Gastroesophageal sphincter (tissue), 4 donors: Measurements from ENCODE around the gene DCAF11. TPM values are rescaled to one million over a fixed set of nuclear protein-coding genes. Genes with fewer than 3 reads are reported as not detected.

Experiments
- ATAC-seq: fragments of 150-250 bp; one replicate; pipeline ENCODE4 v1.9.1; 2016; ENCODE audit warnings: mild to moderate bottlenecking, moderate library complexity
- H3K27ac ChIP-seq, 4 donors: fragments of 200-600 bp; sonication (generic) in 3 of 4; 1 replicate in 3 of 4; 2 replicates in 1 of 4; pipeline ENCODE4 v1.5.1; 2016 to 2019
- H3K27me3 ChIP-seq: fragments of 200-600 bp; sonication (generic); one replicate; pipeline ENCODE4 v1.5.1; 2019
- H3K36me3 ChIP-seq, 2 donors: fragments of 200-600 bp; sonication (generic); one replicate each; pipeline ENCODE4 v1.5.1; 2019; ENCODE audit warnings: control low read depth in 1 of 2
- H3K4me1 ChIP-seq, 3 donors: fragments of 200-600 bp; sonication (generic); 1 replicate in 2 of 3; 2 replicates in 1 of 3; pipeline ENCODE4 v1.5.1; 2016 to 2019; ENCODE audit warnings: control low read depth in 2 of 3
- H3K4me3 ChIP-seq, 2 donors: fragments of 200-600 bp; sonication (generic); one replicate each; pipeline ENCODE4 v1.5.1; 2019; ENCODE audit warnings: mild to moderate bottlenecking in 1 of 2, moderate library complexity in 1 of 2
- H3K9me3 ChIP-seq, 3 donors: fragments of 200-600 bp; sonication (generic); one replicate each; pipeline ENCODE4 v1.5.1; 2017 to 2019; ENCODE audit warnings: control low read depth in 2 of 3
- EP300 ChIP-seq: sonication (generic); formaldehyde crosslinking; IDR thresholded peaks from one replicate; pipeline ENCODE4 v1.6.1; 2017; ENCODE audit warnings: antibody characterized with exemption, mild to moderate bottlenecking
- POLR2A ChIP-seq, 2 donors: fragments of 450-650 bp; IDR thresholded peaks; one replicate each; pipeline ENCODE4 v1.6.1; 2017; ENCODE audit warnings: antibody characterized with exemption in 2 of 2, mild to moderate bottlenecking in 2 of 2, moderate library complexity in 1 of 2
- POLR2AphosphoS5 ChIP-seq: sonication (generic); formaldehyde crosslinking; IDR thresholded peaks from one replicate; pipeline ENCODE4 v1.6.1; 2017; ENCODE audit warnings: antibody characterized with exemption
- WGBS, 2 donors: methylation state at CpG; one replicate each; pipeline ENCODE4 v1.1.5; 2018; ENCODE audit warnings: low coverage in 1 of 2; 5-methylcytosine and 5-hydroxymethylcytosine counted together
- total RNA-seq, 4 donors: library from RNA; depleted of rRNA; stranded (reverse); fragments of >200 nt; gene quantifications; one replicate each; pipeline ENCODE4 v1.1.0, GENCODE V29; 2016
- TF ChIP-seq, protein P1 (sequence below), 4 experiments: fragments of 200-600 bp in 2 of 4; fragments of 450-650 bp in 2 of 4; sonication (generic) in 1 of 4; IDR thresholded peaks; one replicate each; pipeline ENCODE4 v1.5.1; 2017 to 2019; ENCODE audit warnings: antibody characterized with exemption in 4 of 4, mild to moderate bottlenecking in 2 of 4, moderate library complexity in 2 of 4

DCAF11 gene
- total RNA-seq, 4 donors from 2014 or later, result 58.0 to 81.6 (median 71.6) TPM

DNA sequence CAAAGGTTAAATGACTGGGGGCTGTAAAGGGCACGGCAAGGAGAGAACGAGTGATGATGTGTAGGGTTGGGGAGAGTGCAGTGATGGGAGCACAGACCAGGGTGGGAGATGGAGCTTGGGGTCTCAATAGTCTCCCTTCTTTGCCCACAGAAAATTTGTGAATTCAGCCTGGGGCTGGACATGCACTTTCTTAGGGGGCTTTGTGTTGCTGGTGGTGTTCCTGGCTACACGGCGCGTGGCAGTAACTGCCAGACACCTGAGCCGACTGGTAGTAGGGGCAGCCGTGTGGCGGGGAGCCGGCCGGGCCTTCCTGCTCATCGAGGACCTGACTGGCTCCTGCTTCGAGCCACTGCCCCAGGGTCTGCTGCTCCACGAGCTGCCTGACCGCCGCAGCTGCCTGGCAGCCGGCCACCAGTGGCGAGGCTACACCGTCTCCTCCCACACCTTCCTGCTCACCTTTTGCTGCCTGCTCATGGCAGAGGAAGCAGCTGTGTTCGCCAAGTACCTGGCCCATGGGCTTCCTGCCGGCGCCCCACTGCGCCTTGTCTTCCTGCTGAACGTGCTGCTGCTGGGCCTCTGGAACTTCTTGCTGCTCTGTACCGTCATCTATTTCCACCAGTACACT is 17.6 kb downstream of the DCAF11 start:
- peaks cover 0 to 35% (median 10%) of the 10 kb centered on the region in 3 donors for H3K4me1 ChIP-seq
- TF ChIP-seq EP300 (no peak), POLR2AphosphoS5 (no peak), POLR2A (IDR thresholded peaks at IDR 0.05) (no peak)
- TF ChIP-seq, protein P1, sequence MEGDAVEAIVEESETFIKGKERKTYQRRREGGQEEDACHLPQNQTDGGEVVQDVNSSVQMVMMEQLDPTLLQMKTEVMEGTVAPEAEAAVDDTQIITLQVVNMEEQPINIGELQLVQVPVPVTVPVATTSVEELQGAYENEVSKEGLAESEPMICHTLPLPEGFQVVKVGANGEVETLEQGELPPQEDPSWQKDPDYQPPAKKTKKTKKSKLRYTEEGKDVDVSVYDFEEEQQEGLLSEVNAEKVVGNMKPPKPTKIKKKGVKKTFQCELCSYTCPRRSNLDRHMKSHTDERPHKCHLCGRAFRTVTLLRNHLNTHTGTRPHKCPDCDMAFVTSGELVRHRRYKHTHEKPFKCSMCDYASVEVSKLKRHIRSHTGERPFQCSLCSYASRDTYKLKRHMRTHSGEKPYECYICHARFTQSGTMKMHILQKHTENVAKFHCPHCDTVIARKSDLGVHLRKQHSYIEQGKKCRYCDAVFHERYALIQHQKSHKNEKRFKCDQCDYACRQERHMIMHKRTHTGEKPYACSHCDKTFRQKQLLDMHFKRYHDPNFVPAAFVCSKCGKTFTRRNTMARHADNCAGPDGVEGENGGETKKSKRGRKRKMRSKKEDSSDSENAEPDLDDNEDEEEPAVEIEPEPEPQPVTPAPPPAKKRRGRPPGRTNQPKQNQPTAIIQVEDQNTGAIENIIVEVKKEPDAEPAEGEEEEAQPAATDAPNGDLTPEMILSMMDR (IDR thresholded peaks at IDR 0.05), result no peak
- no peaks in the 10 kb centered on the region for H3K27me3 ChIP-seq
- WGBS, 2 donors, result 50 to 62% methylated on average over 2 to 7 of the region's 24 CpGs
- H3K36me3 ChIP-seq, result peaks cover 0 to 3% of the 10 kb centered on the region in 2 donors
- H3K9me3 ChIP-seq, result no peaks in the 10 kb centered on the region
- H3K27ac ChIP-seq, result peak overlapping the region in 2 of 4 donors; percentile 58 to 69
- no peak overlapping the region for H3K4me3 ChIP-seq
- ATAC-seq, result no peak

DNA sequence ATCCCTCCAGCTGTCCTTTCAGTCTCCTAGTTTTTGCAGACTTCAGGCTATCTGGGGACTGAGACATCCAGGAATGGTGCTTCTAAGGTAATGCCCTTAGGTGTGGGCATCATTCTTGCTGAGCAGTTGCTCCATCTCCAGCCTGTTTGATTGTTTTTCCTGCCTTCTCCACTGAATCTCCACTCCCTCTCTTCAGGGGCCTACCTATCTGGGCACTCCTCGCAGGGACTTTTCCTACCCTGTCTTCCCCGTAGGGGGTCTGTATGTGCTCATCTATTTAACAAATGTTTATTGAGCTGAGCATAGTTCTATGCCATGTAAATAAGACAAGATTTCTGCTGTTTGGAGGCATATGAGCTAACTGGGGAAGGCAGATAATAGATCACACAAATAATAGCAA is 18.4 kb downstream of the DCAF11 start:
- Histone ChIP-seq H3K4me3 (no peak overlapping the region), H3K27me3 (no peaks in the 10 kb centered on the region), H3K36me3 (peaks cover 0 to 11% of the 10 kb centered on the region in 2 donors), H3K9me3 (no peaks in the 10 kb centered on the region), H3K4me1 (peaks cover 0 to 43% (median 14%) of the 10 kb centered on the region in 3 donors), H3K27ac (no peak overlapping the region)
- no peak for TF ChIP-seq POLR2A (IDR thresholded peaks at IDR 0.05)
- TF ChIP-seq EP300, result no peak
- no peak for TF ChIP-seq POLR2AphosphoS5
- TF ChIP-seq, protein P1 (IDR thresholded peaks at IDR 0.05), result no peak
- ATAC-seq, result no peak
- WGBS, 2 donors, result 90 to 92% methylated on average over 2 of the region's 2 CpGs

DNA sequence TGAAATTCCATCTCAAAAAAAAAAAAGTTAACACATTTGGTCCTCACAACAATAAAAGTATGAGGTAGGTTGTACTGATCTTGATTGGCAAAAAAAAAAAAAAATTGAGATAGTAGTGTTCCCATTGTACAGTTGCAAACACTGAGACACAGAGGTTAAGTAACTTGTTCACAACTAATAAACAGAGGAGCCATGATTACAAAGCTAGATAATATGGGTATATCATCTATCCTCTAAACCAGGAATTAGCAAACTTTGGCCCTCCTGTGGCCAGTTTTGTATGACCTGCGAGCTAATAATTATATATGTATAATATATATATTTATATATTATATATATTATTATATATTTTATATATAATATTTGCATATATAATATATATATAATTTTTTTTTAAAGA is 19.2 kb downstream of the DCAF11 start:
- TF ChIP-seq POLR2AphosphoS5 (no peak), EP300 (no peak), POLR2A (IDR thresholded peaks at IDR 0.05) (no peak)
- TF ChIP-seq, protein P1 (IDR thresholded peaks at IDR 0.05), result no peak
- H3K27ac ChIP-seq, result no peak overlapping the region
- H3K36me3 ChIP-seq, result peaks cover 0 to 18% of the 10 kb centered on the region in 2 donors
- H3K9me3 ChIP-seq, result no peaks in the 10 kb centered on the region
- no peak for ATAC-seq
- H3K4me1 ChIP-seq, result peaks cover 0 to 50% (median 14%) of the 10 kb centered on the region in 3 donors
- no peak overlapping the region for H3K4me3 ChIP-seq
- 88 to 92% methylated on average over 1 of the region's 1 CpG for WGBS, 2 donors
- no peaks in the 10 kb centered on the region for H3K27me3 ChIP-seq

DNA sequence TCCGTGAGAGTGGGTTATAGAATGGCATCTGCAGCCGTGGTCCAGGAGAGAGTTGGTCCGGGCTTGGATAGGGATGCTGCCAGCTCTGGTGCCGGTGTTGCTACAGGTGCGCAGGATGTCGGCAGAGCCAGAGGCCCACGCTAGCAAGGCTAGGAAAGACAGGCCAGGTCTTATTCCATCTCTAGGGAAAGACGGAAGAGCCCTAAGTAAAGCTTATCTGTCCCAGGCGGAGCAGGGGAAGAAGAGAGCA is 20.9 kb downstream of the DCAF11 start:
- Histone ChIP-seq H3K4me3 (peak overlapping the region; percentile 93 to 98), H3K9me3 (no peaks in the 10 kb centered on the region), H3K27me3 (no peaks in the 10 kb centered on the region), H3K27ac (peak overlapping the region; percentile 60 to 95 (median 93)), H3K36me3 (peaks cover 0 to 28% of the 10 kb centered on the region in 2 donors), H3K4me1 (peaks cover 0 to 68% (median 28%) of the 10 kb centered on the region in 3 donors)
- TF ChIP-seq, protein P1 (IDR thresholded peaks at IDR 0.05), result no peak
- TF ChIP-seq POLR2AphosphoS5 (no peak), EP300 (no peak), POLR2A (IDR thresholded peaks at IDR 0.05) (no peak)
- WGBS, 2 donors, result 0 to 5% methylated on average over 7 to 9 of the region's 9 CpGs
- ATAC-seq, result no peak
